ENCODE measurements around the gene CLTRN. TPM values are rescaled to one million over a fixed set of nuclear protein-coding genes. Genes with fewer than 3 reads are reported as not detected.
"Not testable (repeated sequence)": the region's sequence is repeated elsewhere in the genome, so short reads cannot be mapped to it uniquely, and the experiment has no call there.

CLTRN gene
- total RNA-seq, 1 donor from 2014 or later: not detected

DNA sequence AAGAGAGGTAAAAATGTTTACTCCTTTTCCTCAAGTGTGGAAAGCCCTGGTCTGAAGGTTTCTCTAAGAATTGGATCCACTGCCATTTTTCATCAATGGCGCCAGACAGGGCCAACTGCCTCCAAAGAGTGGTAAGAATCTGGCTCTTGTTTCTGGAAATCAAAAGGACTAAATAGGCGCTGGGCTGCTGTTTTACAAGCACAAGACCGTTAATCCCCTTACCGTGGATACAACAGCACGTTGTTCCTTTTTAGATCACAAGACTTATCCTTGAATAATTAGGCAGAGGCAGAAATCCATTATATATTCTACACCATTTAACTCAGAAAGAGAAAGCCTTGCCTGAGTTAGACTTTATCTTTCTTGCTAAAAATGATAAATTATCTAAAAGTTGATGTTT, 10.6 kb downstream of the CLTRN start:
- no peak for DNase-seq (ENCODE audit: low read depth in 2 of 2)

DNA sequence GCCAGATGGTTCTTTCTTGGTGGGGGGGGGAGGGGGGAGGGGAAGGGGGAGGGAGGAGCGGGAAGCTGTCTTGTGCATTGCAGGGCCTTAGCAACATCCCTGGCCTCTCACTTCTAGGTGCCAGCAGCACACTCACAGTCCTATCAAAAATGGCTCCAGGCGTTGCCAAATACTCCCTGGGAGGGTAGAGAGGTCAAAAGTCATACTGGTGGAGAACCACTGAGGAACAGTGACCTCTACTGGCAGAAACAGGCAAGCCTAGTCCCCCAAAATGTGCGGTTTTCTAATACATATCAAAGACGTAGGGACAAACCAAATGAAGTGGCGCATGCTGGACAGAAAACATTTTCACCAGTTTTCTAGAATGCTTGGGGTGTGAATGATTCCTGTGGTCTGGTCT, 17.1 kb downstream of the CLTRN start:
- DNase-seq (ENCODE audit: low read depth in 2 of 2): not testable (repeated sequence)

DNA sequence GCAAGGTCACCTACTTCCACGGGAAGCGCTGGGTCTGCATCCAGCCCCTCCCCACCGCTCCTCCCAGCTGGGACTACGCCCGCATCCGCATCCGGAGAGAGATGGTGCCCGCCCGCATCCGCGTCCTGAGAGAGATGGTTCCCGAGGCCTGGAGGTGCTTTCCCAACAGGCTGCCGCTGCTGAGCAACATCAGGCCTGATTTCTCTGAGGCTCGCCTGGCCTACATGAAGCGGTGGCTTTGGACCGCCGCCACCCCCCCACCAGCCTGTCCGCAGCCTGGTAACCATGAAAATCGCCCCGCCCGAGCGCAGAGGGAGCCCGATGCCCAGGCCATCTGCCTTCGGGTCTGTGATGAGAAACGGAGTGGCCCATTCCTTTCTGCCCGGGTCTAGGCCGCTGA, 18.1 kb downstream of the CLTRN start:
- DNase-seq (ENCODE audit: low read depth in 2 of 2): no peak

DNA sequence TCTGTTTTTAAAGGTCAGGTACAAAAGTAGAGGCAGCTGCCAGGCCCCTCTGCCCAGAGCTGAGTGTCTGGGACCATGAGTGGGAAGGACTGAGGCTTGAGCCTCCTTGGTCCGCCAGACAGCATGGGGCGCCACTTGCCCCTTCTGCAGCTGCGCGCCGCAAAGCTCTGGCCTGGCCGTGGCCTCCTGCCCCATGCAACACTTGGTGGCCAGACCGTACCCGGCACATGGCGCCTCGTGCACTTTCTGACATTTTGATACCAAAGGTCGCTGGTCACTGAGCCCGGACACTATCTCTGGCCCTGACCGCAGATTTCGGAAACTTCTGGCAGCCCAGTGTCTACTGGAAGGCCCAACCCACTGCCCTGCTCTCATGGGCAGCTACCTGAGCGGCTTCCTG, 18.6 kb downstream of the CLTRN start:
- DNase-seq (ENCODE audit: low read depth in 2 of 2): no peak

DNA sequence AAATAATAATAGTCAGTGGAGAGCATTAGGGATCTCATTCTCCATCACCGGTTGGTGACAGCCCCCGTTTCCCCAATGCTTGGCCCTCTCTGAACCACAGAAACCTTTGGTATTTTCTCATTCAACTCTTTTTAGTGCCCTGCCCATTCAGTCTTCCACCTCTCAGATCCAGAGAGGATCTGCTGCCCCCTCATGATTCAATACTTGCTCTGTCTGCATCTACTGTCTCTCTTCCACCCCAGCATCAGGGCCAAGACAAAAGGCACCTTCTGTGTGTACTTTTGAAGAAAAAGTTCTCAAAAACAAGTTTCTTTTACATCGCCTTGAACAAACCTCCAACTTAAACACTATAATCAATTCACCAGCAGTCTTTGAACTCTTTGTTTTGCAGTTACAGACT, 19.3 kb downstream of the CLTRN start:
- DNase-seq (ENCODE audit: low read depth in 2 of 2): no peak

DNA sequence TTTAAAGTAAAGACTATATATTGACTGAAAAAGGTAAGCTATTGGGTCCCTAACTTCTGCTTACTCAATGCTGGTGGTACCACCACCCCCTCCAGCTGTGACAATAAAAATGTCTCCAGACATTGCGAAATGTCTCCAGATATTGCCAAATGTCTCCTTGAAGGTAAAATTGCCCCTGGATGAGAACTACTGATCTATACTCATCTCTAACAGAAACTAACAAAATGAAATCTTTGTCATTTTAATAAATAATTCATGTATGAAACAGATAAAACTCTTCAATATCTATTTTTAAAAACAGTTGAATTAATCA, 20.1 kb downstream of the CLTRN start:
- no peak for DNase-seq (ENCODE audit: low read depth in 2 of 2)

DNA sequence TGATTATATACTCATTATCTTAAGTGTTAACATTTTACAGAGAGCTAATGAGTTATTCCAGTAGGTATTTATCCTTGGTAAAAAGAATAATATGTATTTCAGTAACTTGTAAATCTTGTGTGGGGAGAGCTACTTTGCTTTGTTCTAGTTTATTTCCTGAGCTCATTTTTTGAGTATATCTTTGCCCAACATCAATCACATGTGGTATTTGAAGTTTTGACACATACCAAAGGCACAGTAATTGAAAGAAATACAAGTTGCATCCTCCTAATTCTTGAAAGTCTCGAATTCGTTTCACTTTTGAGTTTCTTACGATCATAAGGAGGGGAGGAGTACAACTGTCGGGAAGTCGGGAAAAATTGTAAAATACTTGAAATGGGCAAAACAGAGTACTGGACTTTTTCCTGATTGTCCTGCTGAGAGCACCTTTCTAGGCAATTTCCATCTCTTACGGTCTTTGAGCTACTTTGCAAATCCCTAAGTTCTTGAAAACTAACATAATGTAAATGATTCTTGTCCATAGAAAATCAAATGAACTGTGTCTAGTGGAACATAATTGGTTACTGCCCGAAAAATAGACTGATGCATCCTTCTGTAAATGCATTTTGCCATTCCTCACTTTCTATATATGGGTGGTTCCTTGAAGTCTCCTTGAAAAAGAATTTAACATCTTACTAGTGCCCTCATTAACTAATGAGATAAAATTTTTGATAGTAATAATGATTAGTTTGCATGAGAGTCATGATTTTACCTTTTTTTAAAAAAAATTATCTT, 20.6 kb downstream of the CLTRN start:
- no peak for DNase-seq (ENCODE audit: low read depth in 2 of 2)

DNA sequence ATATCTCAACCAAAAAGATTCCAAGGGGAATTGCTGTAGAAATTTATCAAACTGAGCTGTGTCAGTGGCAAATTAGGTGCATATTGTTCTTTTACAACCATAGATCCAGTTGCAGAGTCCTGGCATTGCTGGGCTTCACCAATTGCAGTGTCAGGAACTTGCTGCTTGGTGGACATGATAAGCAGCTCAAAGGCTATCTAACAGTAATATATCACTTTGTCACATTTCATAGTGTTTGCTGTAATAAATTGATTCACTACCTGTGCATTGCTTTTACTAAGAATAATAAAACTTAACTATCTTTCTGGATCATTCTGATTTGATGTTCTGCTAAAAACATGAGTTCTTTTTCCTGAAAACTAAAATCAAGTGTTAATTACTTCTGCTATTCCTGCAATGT, 33.0 kb downstream of the CLTRN start:
- no peak for DNase-seq (ENCODE audit: low read depth in 2 of 2)

DNA sequence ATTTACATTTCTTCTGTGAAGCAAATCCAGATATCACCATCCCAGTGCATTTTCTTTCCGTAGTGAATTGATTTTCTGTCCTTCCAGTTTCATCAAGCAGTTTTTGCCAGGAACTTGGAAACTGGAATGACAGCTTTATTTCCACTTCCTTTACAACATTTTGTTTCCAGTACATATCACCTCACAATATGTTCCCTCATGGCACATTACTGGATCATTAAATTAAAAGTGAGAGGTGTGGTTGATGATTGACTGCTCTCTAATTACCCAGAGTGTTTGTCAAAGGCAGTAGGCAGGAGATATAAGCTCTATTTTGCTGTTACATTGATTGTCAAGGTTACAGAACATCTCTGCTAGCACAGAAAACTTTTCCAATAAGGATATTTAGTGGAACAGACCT, 41.6 kb downstream of the CLTRN start:
- DNase-seq (ENCODE audit: low read depth in 2 of 2): no peak

DNA sequence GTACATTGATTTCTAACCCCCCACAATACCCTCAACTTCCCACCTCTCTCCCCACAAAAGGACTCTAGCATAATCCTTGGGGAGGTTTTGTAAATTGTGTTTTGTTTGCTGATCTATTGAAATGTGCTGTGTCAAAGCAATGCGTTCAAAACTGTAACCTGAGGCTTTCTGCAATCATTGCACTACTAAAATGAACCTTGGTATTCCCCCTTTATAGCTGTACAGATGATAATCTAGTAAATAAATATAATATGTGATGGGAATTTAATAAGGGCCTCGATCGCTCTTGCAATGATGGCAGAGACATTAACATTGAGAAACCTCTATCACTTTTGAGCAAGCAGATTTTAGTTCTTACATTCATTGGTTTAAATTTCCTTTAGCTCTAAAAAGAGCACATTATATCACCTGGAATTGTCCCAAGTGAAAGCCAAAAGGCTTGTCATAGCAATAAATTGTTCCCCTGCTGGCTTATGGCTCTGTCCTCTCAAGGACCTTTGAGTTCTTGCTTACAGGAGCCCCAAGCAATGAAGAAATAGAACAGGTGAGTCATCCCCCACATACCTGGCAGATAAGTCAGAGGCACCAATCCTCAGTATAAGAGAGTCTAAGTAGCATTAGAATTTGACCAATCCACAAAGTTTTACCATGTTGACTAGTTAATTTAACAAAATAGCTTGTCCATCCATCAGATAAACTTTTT, 45.4 kb downstream of the CLTRN start:
- no peak for DNase-seq (ENCODE audit: low read depth in 2 of 2)

DNA sequence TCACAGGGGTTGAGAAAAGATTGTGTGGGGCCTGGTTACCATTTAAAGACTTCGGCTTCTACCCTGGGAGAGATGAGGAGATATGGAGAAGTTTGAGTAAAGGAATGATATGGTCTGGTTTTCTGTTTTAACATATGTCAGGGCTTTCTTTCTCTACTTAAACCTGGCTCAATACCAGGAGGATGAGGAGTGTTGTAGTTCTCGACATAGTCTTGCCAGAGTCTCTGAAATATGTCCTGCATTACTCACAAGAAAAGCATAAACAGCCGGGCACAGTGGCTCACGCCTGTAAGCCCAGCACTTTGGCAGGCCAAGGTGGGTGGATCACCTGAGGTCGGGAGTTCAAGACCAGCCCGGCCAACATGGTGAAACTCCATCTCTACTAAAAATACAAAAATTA, 47.5 kb downstream of the CLTRN start:
- DNase-seq (ENCODE audit: low read depth in 2 of 2): no peak

DNA sequence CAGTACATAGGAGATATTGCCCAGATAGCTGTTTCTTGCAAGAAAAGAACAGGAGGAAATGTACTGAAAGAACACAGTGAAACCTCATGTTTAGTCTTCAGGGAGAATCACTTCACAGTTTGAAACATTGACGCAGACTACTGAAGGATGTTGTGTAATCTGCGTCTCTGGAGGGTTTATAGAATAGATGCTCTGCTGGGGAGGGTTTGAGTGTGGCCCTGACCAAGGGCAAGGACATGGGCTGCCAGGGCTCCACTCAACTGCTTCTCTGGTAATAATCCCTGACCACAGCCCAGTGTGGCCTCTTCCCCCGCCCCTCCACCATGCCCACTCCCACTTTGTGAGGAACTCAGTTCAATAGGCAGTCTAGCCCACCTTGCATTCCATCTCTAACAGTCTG, 48.1 kb downstream of the CLTRN start:
- DNase-seq (ENCODE audit: low read depth in 2 of 2): no peak

DNA sequence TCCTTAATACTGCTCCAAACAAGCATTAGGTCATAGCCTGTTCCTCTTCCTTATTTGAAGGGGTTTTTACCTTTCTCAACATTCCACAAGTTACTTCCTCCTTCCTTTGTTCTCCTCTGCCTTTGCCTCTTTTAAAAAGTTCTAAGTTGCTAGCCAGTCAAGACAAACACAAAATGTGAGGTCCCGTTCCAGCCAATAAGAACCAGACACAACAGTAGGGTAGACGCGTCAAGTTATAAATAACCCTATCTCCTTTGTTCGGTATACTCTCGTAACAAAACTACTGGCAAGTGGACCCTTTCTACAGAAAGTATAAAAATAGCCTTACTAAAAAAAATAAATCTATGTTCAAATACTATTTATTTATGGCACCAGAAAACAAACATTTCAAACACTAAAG, 57.5 kb downstream of the CLTRN start:
- no peak for DNase-seq (ENCODE audit: low read depth in 2 of 2)

DNA sequence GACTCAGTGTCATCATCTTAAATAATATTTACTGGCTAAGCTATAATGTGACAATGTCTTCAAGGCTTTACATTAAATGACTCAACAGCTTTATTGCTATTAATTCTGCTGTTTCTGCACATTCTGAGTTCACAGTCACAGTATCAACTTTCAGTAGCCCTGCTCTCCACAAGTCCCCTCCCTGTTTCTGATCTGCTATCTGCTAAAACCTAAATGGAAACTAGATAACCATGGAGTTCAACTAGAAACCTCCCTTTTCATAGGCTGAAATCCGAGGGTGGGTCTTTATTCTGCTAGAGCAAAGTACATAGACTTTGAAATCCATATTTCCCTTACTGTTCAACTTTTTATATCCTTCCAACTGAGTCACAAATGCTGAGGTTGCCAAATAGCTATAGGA, 58.5 kb downstream of the CLTRN start:
- no peak for DNase-seq (ENCODE audit: low read depth in 2 of 2)

DNA sequence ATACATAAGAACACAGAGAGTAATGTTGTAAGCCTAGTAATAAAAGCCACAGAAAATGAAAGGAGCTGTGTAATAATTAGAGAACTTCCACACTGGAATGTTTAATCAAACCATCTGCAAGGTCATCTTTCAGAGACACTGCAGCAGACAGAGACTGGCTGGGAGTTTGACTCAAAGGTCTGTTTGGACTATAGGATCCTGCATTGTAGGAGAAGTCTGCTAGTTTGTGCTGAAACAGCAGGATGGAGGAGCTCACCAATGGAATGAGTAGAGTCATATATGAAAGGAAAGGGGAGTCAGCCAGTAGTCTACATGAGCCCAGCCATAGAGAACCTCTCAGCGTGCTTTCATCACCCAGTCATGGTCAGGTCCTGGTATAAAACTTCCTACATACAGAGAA, 59.4 kb downstream of the CLTRN start:
- DNase-seq (ENCODE audit: low read depth in 2 of 2): no peak

DNA sequence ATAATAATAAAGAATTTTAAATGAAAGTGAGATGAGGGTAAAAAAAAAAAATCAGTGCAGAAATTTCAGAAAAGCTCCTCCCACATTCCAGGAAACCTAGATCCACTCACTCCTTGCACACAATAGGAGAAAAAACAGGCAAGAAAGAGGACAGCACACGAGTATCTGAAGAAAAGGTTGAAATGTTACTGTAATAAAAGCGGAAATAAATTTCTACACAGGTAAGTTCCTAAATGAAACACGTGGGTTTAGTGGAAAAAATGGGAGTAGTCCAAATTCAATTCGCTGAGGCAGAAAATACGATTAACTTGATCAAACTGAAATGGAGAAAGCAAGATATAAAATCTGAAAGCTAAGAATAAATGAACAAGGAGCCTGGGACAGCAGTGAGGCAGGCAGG, 61.8 kb downstream of the CLTRN start:
- no peak for DNase-seq (ENCODE audit: low read depth in 2 of 2)

DNA sequence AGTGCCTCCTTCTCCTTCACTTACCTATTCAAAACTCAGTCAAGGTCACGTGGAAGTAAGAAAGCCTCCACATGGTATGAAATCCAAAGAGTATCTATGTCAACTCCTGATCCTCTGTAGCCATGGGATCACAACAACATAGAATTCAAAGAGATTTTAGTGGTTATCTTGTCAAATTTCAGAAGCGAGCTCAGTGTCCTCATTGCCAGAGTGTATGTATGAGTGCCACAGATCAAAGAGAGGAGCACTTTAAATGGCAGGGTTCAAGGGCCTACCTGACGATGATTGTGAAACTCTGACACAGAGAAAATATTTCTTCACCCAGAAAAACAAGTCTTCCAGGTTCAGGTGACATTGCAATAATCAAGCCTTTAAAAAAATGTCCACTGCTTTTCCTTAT, 62.7 kb downstream of the CLTRN start:
- DNase-seq (ENCODE audit: low read depth in 2 of 2): no peak

DNA sequence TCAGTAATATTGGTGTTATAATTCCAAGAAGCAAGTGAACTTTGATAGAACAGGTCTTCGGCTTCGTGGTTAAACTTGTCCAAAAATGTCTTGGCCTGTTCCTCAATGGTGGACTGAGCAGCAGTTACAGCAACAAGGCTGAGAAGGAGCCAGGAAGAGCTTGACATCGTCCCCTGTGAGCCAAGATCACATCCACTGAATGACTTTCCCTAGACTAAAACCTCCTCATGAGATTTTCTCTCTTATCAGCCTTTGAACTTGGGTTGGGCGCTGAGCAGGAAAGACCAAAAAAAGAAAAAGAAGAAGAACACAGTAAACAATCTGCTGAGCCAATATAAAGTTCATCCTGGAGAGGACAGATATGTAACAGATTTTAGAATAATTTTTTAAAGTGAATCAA, 63.9 kb downstream of the CLTRN start, which contains the start of gene ACE2:
Gene ACE2 (minus strand): TSS at position 216 of the 400 bp plus-strand sequence. CDS start 49 bp downstream, at position 167.
- no peak for DNase-seq (ENCODE audit: low read depth in 2 of 2)

DNA sequence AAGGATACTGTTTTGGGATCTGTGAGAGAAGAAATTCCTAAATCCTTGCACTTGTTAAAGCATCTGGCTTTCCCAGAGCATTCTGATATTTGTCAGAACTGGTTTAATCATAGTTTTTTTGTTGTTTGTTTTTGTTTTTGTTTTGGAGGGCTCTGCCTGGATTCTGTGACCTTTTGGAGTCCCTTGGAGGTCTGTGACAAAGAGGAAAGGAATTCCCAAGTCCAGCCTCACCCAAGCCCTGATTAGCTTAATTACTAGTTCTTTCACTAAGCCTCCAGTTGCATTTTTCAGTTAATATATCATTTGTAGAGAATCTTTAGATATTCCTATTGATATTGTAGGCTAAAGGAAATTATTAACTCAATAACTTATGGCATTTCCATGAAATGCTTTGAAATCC, 64.6 kb downstream of the CLTRN start:
- DNase-seq (ENCODE audit: low read depth in 2 of 2): no peak

DNA sequence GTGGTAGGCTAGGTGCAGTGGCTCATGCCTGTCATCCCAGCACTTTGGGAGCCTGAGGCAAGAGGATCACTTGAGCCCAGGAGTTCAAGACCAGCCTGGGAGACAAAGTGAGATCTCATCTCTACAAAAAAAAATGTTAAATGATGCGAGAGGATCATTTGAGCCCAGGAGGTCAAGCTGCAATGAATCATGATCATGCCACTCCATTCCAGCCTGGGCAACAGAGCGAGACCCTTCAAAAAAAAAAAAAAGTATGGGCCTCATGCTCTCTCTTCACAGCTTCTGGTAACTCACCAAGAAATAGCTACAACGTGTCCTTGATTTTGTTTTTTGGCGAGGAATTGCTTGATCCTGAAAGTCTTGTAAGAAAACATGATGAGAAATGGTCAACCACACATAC, 65.1 kb downstream of the CLTRN start:
- DNase-seq (ENCODE audit: low read depth in 2 of 2): no peak

DNA sequence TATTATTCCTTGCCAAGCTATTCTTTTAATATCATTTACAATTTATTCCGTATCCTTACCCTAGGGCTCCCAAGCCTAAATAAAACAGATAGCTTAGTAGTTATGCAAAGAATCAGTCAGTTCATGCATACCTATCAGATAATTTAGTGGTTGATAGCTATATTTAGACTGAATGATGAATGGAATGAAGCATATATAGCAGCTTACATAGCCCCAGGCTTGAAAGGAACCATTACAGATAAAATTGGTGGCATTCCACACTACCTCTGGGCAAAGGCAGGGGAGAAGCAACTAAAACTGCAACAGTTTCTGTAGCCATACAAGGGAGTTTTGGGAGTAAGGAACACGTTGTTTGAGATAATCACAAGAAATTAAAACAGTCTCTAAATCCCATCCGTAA, 66.6 kb downstream of the CLTRN start:
- DNase-seq (ENCODE audit: low read depth in 2 of 2): no peak

DNA sequence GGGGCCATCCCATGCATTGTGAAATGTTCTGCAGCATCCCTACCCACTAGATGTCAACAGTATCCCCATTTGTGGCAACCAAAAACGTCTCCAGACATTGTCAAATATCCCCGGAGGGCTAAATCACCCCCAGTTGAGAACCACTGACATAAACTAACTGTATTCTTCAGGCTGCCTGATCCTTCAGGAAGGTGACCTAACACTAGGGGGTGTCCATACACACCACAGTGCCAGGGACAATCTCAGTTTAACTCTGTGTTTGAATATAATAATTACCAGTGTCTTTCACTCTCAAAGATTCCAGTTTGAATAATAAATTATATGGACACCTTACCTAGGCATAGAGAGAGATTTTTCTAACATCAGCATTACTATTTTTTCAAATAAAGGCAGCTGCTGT, 70.2 kb downstream of the CLTRN start:
- no peak for DNase-seq (ENCODE audit: low read depth in 2 of 2)

All from dermis microvascular lymphatic vessel endothelial cell (primary cell).